Measurements from ENCODE around the gene FOXP4.

- no peak for TF ChIP-seq CTCF (IDR thresholded peaks at IDR 0.05)
- no peak for TF ChIP-seq EZH2 (IDR thresholded peaks at IDR 0.05)
Measured at GRCh38 chr6:41614715-41615114, 68.5 kb downstream of the FOXP4 start.

Measured in neural progenitor cell (in vitro differentiated cells).